HepG2 (cell line): ENCODE measurements around the gene HDAC4. TPM values are rescaled to one million over a fixed set of nuclear protein-coding genes. Genes with fewer than 3 reads are reported as not detected.

Experiments used
- ATAC-seq: fragments of 200-7000 bp; cut with Tn5 transposase; 3 replicates; pipeline ENCODE4 v1.9.1; 2020; ENCODE audit warnings: mild to moderate bottlenecking, moderate library complexity
- BruUV-seq: library from RNA; stranded (reverse); fragments of 400-500 nt; replicated peaks from 2 replicates; lab custom pipeline; 2021; lab: Mats Ljungman, UMichigan
- CTCF ChIA-PET: fragments of 300-600 bp; formaldehyde crosslinking; extraction: SDS; loops from one replicate; lab custom pipeline; 2021; ENCODE audit warnings: low total read pairs, inconsistent platforms, low intra/inter-chr PET ratio; lab: Yijun Ruan, JAX
- POLR2A ChIA-PET: fragments of 350-600 bp; sonication (Branson Sonifier 250); formaldehyde crosslinking; loops from one replicate; lab custom pipeline; 2020; ENCODE audit warnings: antibody characterized with exemption, inconsistent platforms; lab: Yijun Ruan, JAX
- DNase-seq: peaks from one replicate; pipeline ENCODE4 v3.0.0-alpha.2; 2015; ENCODE audit warnings: low spot score
- FAIRE-seq: peaks from 3 replicates; lab custom pipeline; 2011; peaks lifted over from hg19 to GRCh38; lab: Jason Lieb, UNC
- H2AFZ ChIP-seq: one replicate; pipeline ENCODE4 v1.6.1; 2011; ENCODE audit warnings: low read length, inconsistent platforms
- H3K27ac ChIP-seq: fragments of 300-600 bp; 3 replicates; pipeline ENCODE4 v1.8.0; 2011; ENCODE audit warnings: mixed run types, mild to moderate bottlenecking, mixed read lengths, low read length, inconsistent platforms; ENCODE audit not compliant: insufficient read depth; ENCODE audit errors: extremely low read length
- H3K27me3 ChIP-seq, 2 experiments: fragments of 200-600 bp in 1 of 2; 2 replicates in 1 of 2; 3 replicates in 1 of 2; pipeline versions ENCODE4 v1.6.0 to v1.8.0; 2011; ENCODE audit warnings: low read length in 2 of 2, mild to moderate bottlenecking in 2 of 2, moderate library complexity in 2 of 2, inconsistent platforms in 1 of 2; ENCODE audit not compliant: insufficient read depth in 2 of 2, control insufficient read depth in 1 of 2
- H3K36me3 ChIP-seq, 2 experiments: fragments of 200-600 bp in 1 of 2; replicated peaks in 1 of 2; 2 replicates in 1 of 2; 3 replicates in 1 of 2; pipeline versions ENCODE4 v1.5.1 to v1.8.0; 2011; ENCODE audit warnings: low read length in 2 of 2, inconsistent platforms in 1 of 2; ENCODE audit not compliant: insufficient read depth in 2 of 2, control insufficient read depth in 1 of 2
- H3K4me1 ChIP-seq: 2 replicates; pipeline ENCODE4 v1.5.1; 2012; ENCODE audit warnings: low read length, inconsistent platforms; ENCODE audit not compliant: insufficient read depth
- H3K4me2 ChIP-seq: 2 replicates; pipeline ENCODE4 v1.6.0; 2011; ENCODE audit warnings: low read depth, low read length, inconsistent platforms
- H3K4me3 ChIP-seq, 3 experiments: fragments of 200-600 bp in 1 of 3; sonication (generic), shearing (Covaris generic) in 1 of 3; replicated peaks in 1 of 3; 2 replicates each; pipeline ENCODE4 v1.5.1; 2011 to 2016; ENCODE audit warnings: low read length in 3 of 3, inconsistent platforms in 2 of 3, low read depth in 2 of 3, mild to moderate bottlenecking in 2 of 3, control low read depth in 1 of 3, mixed read lengths in 1 of 3; ENCODE audit not compliant: insufficient read depth in 1 of 3
- H3K79me2 ChIP-seq: one replicate; pipeline ENCODE4 v1.6.1; 2011; ENCODE audit warnings: low read length, inconsistent platforms; ENCODE audit not compliant: insufficient read depth
- H3K9ac ChIP-seq: 2 replicates; pipeline ENCODE4 v1.6.0; 2011; ENCODE audit warnings: mild to moderate bottlenecking, low read depth, low read length, inconsistent platforms; ENCODE audit not compliant: insufficient read depth
- H3K9me3 ChIP-seq: 2 replicates; pipeline ENCODE4 v1.5.1; 2012; ENCODE audit warnings: mild to moderate bottlenecking, low read length
- H4K20me1 ChIP-seq: 2 replicates; pipeline ENCODE4 v1.6.0; 2011; ENCODE audit warnings: inconsistent platforms, mild to moderate bottlenecking, low read length, moderate library complexity; ENCODE audit not compliant: insufficient read depth
- ATRX ChIP-seq: sonication (generic); formaldehyde crosslinking; IDR thresholded peaks from 2 replicates; pipeline ENCODE4 v1.4.0; 2020; ENCODE audit warnings: missing genetic modification reagents, borderline replicate concordance
- HIVEP1 ChIP-seq: sonication (generic); formaldehyde crosslinking; IDR thresholded peaks from 2 replicates; pipeline ENCODE4 v1.4.0; 2020; ENCODE audit warnings: mild to moderate bottlenecking, missing genetic modification reagents
- KLF13 ChIP-seq: sonication (generic); formaldehyde crosslinking; IDR thresholded peaks from 2 replicates; pipeline ENCODE4 v1.4.0; 2020; ENCODE audit warnings: mild to moderate bottlenecking, missing genetic modification reagents
- KLF16 ChIP-seq, 2 experiments: sonication (generic) in 1 of 2; formaldehyde crosslinking in 1 of 2; IDR thresholded peaks; 2 replicates each; pipeline versions ENCODE4 v1.6.1 to v1.8.0; 2016 to 2023; ENCODE audit warnings: missing genetic modification reagents in 2 of 2, missing compliant biosample characterization in 1 of 2
- PCBP2 ChIP-seq: fragments of 200-400 bp; formaldehyde crosslinking; optimal IDR thresholded peaks from 2 replicates; pipeline ENCODE3; 2018; ENCODE audit warnings: low read length, low read depth; ENCODE audit not compliant: poor library complexity, severe bottlenecking
- ZMYM2 ChIP-seq: sonication (generic); formaldehyde crosslinking; IDR thresholded peaks from 2 replicates; pipeline ENCODE4 v1.8.0; 2022; ENCODE audit warnings: mild to moderate bottlenecking, missing genetic modification reagents
- ZNF20 ChIP-seq: sonication (generic); formaldehyde crosslinking; IDR thresholded peaks from 2 replicates; pipeline ENCODE4 v1.4.0; 2020; ENCODE audit warnings: mild to moderate bottlenecking, moderate library complexity, missing genetic modification reagents
- ZNF274 ChIP-seq: sonication (generic); formaldehyde crosslinking; IDR thresholded peaks from 2 replicates; pipeline ENCODE4 v1.5.1; 2020; ENCODE audit warnings: mild to moderate bottlenecking, missing genetic modification reagents
- ZNF430 ChIP-seq: sonication (generic); formaldehyde crosslinking; IDR thresholded peaks from 2 replicates; pipeline ENCODE4 v1.9.0; 2021; ENCODE audit warnings: mild to moderate bottlenecking, missing genetic modification reagents
- ZNF724P ChIP-seq: sonication (generic); formaldehyde crosslinking; IDR thresholded peaks from 2 replicates; pipeline ENCODE4 v1.8.0; 2022; ENCODE audit warnings: missing genetic modification reagents, borderline replicate concordance
- WGBS: methylation state at CpG from one replicate; pipeline ENCODE4 v1.1.6; 2017; ENCODE audit warnings: low lambda C conversion rate; 5-methylcytosine and 5-hydroxymethylcytosine counted together
- in situ Hi-C: cut with HindIII; loops from 2 replicates; pipeline ENCODE4 v1.10.0; 2017; ENCODE audit warnings: low pct_unique_long_range_greater_than_20kb; ENCODE audit not compliant: extremely low pct_ligation_motif_present
- intact Hi-C: fragments of 100-400 bp; cut with micrococcal nuclease; formaldehyde crosslinking; loops from one replicate; pipeline ENCODE4 v1.10.0; 2022; ENCODE audit not compliant: unreplicated experiment
- polyA plus RNA-seq, 8 experiments: library from polyadenylated mRNA; depleted of rRNA in 3 of 8; stranded (reverse) in 7 of 8; unstranded in 1 of 8; fragments of >200 nt; fragmentation: Illumina TruSeq in 4 of 8; extraction: Trizol in 4 of 8; gene quantifications; 2 replicates each; pipeline versions ENCODE4 v1.2.1 to v1.2.3, GENCODE V29; 2011 to 2016; ENCODE audit warnings: low read depth in 4 of 8, missing spikeins in 1 of 8, mixed read lengths in 1 of 8; ENCODE audit not compliant: insufficient read depth in 1 of 8
- total RNA-seq, 5 experiments: library from RNA; depleted of rRNA; stranded (reverse); fragments of >200 nt; fragmentation: Illumina TruSeq; extraction: Trizol; gene quantifications; 2 replicates each; pipeline ENCODE4 v1.2.3, GENCODE V29; 2016; ENCODE audit warnings: low read depth in 1 of 5
- TF ChIP-seq, protein P1 (sequence below): sonication (generic); formaldehyde crosslinking; IDR thresholded peaks from 2 replicates; pipeline ENCODE4 v1.5.1; 2020; ENCODE audit warnings: missing genetic modification reagents, mild to moderate bottlenecking, borderline replicate concordance
- TF ChIP-seq, protein P2 (sequence below): sonication (generic); formaldehyde crosslinking; IDR thresholded peaks from 2 replicates; pipeline ENCODE4 v1.8.0; 2022; ENCODE audit warnings: missing genetic modification reagents, low read depth, mild to moderate bottlenecking, borderline replicate concordance
- TF ChIP-seq, protein P3 (sequence below): sonication (generic); formaldehyde crosslinking; IDR thresholded peaks from 2 replicates; pipeline ENCODE4 v1.4.0; 2020; ENCODE audit warnings: missing genetic modification reagents, borderline replicate concordance

HDAC4 gene
- total and polyA plus RNA-seq, 2 of the 13 experiments (the other 11 are each of a cell fraction or from before 2014, with no cell fraction given) = 10.1 to 11.5 TPM

DNA sequence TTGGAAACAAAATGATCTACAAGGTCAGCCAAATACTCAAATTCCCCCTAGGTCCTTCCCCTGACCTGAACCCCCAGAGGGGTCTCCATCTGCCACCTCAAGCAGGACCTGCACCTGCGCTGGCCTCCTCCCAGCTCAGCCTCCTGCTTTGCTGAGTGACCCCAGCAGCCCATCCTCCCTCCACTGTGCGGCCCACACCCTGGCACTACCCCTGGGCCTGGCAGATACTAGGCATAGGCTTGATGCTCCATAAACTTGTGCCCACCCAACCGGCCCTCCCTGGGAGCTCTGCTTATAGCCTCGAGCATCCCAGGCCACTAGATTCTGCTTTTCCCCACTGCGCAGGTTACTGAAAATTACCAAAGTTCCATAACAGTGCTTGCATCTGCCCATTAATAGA is 156.2 kb downstream of the HDAC4 start:
- TF ChIP-seq ZNF430 = no peak
- no peak for TF ChIP-seq ATRX (CRISPR knock-in tag)
- TF ChIP-seq HIVEP1 (CRISPR knock-in tag) = no peak
- POLR2A ChIA-PET = no interaction called here
- peaks cover 27% of the 10 kb centered on the region for H3K4me1 ChIP-seq
- in situ Hi-C loops = no loop called here
- DNase-seq (no peak), FAIRE-seq (no peak), ATAC-seq (no peak)
- no peak overlapping the region for H3K27ac ChIP-seq
- CTCF ChIA-PET = no interaction called here
- H3K79me2 ChIP-seq = peaks cover 9% of the 10 kb centered on the region
- no peaks in the 10 kb centered on the region for H3K27me3 ChIP-seq
- no peaks in the 10 kb centered on the region for H3K36me3 ChIP-seq
- H3K4me3 ChIP-seq = no peak overlapping the region
- peaks cover 11% of the 10 kb centered on the region; the same call in 1 of the 2 replicates for H4K20me1 ChIP-seq
- no peak overlapping the region for H3K4me2 ChIP-seq
- WGBS = 94% methylated on average over 4 of the region's 5 CpGs
- no peak overlapping the region for H2AFZ ChIP-seq
- H3K9ac ChIP-seq = no peak overlapping the region
- intact Hi-C loops = no loop called here
- no TSS peak for BruUV-seq
- H3K9me3 ChIP-seq = no peaks in the 10 kb centered on the region

DNA sequence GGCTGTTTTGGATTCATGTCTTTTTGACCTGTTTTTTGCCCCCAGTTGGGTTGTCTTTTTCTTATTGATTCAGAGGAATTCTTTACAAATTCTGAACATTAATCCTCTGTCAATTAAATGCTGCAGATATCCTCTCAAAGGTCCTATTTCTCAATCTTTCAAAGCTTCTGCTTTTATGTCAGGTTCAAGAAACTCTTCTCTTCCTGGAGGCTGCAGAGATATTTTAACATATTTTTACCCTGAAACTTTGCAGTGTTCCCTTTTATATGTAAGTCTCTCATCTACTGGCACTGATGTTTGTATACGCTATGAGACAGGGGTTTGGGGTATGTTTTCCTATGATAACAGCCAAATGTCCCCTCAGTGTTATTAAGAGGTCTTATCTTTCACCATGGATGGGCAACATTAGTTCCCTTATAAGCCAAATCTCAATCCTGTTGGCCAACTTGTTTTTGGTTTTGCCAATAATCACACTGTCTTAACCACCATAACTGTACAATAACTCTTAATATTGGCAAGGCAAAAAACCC is 159.3 kb downstream of the HDAC4 start:
- no peak overlapping the region for H3K4me2 ChIP-seq
- 97% methylated on average over 1 of the region's 1 CpG for WGBS
- BruUV-seq = no TSS peak
- no peak for ATAC-seq
- CTCF ChIA-PET = no interaction called here
- no peaks in the 10 kb centered on the region for H3K27me3 ChIP-seq
- H3K36me3 ChIP-seq = no peaks in the 10 kb centered on the region
- 0 out of 2 replicates have a peak, but pooled peaks cover under 1% of the 10 kb centered on the region for H3K4me1 ChIP-seq
- no peak for FAIRE-seq
- H2AFZ ChIP-seq = no peak overlapping the region
- POLR2A ChIA-PET = no interaction called here
- H4K20me1 ChIP-seq = peaks cover 3% of the 10 kb centered on the region; the same call in 1 of the 2 replicates
- no peak overlapping the region for H3K27ac ChIP-seq
- no peak for DNase-seq
- H3K4me3 ChIP-seq = no peak overlapping the region
- H3K9ac ChIP-seq = no peak overlapping the region
- peaks cover 3% of the 10 kb centered on the region for H3K79me2 ChIP-seq
- intact Hi-C loops = no loop called here
- in situ Hi-C loops = no loop called here
- no peaks in the 10 kb centered on the region for H3K9me3 ChIP-seq
- no peak for TF ChIP-seq ZMYM2
- no peak for TF ChIP-seq ZNF274
- TF ChIP-seq, protein P1, sequence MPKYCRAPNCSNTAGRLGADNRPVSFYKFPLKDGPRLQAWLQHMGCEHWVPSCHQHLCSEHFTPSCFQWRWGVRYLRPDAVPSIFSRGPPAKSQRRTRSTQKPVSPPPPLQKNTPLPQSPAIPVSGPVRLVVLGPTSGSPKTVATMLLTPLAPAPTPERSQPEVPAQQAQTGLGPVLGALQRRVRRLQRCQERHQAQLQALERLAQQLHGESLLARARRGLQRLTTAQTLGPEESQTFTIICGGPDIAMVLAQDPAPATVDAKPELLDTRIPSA (CRISPR knock-in tag) = no peak
- no peak for TF ChIP-seq ZNF20 (CRISPR knock-in tag)
- TF ChIP-seq, protein P2, sequence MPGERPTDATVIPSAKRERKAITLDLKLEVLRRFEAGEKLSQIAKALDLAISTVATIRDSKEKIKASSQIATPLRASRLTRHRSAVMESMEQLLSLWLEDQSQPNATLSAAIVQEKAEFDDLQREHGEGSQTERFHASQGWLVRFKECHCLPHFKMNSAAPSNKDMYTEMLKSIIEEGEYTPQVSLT (CRISPR knock-in tag) = no peak
- TF ChIP-seq, protein P3, sequence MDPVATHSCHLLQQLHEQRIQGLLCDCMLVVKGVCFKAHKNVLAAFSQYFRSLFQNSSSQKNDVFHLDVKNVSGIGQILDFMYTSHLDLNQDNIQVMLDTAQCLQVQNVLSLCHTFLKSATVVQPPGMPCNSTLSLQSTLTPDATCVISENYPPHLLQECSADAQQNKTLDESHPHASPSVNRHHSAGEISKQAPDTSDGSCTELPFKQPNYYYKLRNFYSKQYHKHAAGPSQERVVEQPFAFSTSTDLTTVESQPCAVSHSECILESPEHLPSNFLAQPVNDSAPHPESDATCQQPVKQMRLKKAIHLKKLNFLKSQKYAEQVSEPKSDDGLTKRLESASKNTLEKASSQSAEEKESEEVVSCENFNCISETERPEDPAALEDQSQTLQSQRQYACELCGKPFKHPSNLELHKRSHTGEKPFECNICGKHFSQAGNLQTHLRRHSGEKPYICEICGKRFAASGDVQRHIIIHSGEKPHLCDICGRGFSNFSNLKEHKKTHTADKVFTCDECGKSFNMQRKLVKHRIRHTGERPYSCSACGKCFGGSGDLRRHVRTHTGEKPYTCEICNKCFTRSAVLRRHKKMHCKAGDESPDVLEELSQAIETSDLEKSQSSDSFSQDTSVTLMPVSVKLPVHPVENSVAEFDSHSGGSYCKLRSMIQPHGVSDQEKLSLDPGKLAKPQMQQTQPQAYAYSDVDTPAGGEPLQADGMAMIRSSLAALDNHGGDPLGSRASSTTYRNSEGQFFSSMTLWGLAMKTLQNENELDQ = no peak
- TF ChIP-seq KLF16 (CRISPR knock-in tag; IDR thresholded peaks at IDR 0.05) = no peak
- TF ChIP-seq PCBP2 = no peak
- TF ChIP-seq KLF13 (CRISPR knock-in tag) = no peak
- no peak for TF ChIP-seq ZNF724P (CRISPR knock-in tag)
